ENCODE data around the gene FAM200C.

- TF ChIP-seq SRF (IDR thresholded peaks at IDR 0.05; ENCODE audit: low read depth) = no peak
- TF ChIP-seq REST (IDR thresholded peaks at IDR 0.05; ENCODE audit: low read depth) = no peak
- no peak for TF ChIP-seq EZH2phosphoT487 (IDR thresholded peaks at IDR 0.05; ENCODE audit: borderline replicate concordance)
- TF ChIP-seq, protein P1, sequence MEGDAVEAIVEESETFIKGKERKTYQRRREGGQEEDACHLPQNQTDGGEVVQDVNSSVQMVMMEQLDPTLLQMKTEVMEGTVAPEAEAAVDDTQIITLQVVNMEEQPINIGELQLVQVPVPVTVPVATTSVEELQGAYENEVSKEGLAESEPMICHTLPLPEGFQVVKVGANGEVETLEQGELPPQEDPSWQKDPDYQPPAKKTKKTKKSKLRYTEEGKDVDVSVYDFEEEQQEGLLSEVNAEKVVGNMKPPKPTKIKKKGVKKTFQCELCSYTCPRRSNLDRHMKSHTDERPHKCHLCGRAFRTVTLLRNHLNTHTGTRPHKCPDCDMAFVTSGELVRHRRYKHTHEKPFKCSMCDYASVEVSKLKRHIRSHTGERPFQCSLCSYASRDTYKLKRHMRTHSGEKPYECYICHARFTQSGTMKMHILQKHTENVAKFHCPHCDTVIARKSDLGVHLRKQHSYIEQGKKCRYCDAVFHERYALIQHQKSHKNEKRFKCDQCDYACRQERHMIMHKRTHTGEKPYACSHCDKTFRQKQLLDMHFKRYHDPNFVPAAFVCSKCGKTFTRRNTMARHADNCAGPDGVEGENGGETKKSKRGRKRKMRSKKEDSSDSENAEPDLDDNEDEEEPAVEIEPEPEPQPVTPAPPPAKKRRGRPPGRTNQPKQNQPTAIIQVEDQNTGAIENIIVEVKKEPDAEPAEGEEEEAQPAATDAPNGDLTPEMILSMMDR (IDR thresholded peaks at IDR 0.05 in 2 of 3, conservative IDR thresholded peaks at IDR 0.05 in 1 of 3; ENCODE audit: borderline replicate concordance in 1 of 3, insufficient read depth in 1 of 3, low read depth in 2 of 3, low read length in 2 of 3) = no peak
- TF ChIP-seq EZH2 (IDR thresholded peaks at IDR 0.05) = no peak
- peak; percentile 97 for TF ChIP-seq POLR2AphosphoS5 (IDR thresholded peaks at IDR 0.05; ENCODE audit: low read depth, low read length)
- TF ChIP-seq POLR2A (IDR thresholded peaks at IDR 0.05; ENCODE audit: borderline replicate concordance, extremely low read depth, insufficient read depth, insufficient read length) = peak; percentile 94
- no peak for TF ChIP-seq ZNF274 (IDR thresholded peaks at IDR 0.05; ENCODE audit: low read depth, low read length)
- TF ChIP-seq YY1 (IDR thresholded peaks at IDR 0.05; ENCODE audit: extremely low read depth, insufficient replicate concordance, low read depth, low read length) = no peak
- TF ChIP-seq, protein P2, sequence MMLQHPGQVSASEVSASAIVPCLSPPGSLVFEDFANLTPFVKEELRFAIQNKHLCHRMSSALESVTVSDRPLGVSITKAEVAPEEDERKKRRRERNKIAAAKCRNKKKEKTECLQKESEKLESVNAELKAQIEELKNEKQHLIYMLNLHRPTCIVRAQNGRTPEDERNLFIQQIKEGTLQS (IDR thresholded peaks at IDR 0.05) = no peak
- TF ChIP-seq MAX (IDR thresholded peaks at IDR 0.05) = no peak; the same call in 1 of the 2 replicates
- TF ChIP-seq SIN3A (IDR thresholded peaks at IDR 0.05; ENCODE audit: low read depth) = peak; percentile 67; the same call in 1 of the 2 replicates
- TF ChIP-seq RAD21 (IDR thresholded peaks at IDR 0.05; ENCODE audit: low read depth) = no peak
- no peak for TF ChIP-seq TCF7L2 (IDR thresholded peaks at IDR 0.05; ENCODE audit: borderline replicate concordance, extremely low read depth, insufficient read depth, insufficient read length)
Observed at GRCh38 chr5:160399402-160400353, at the start of gene FAM200C.
